ENCODE measurements around the gene PTPRQ.

Gene PTPRQ

DNA sequence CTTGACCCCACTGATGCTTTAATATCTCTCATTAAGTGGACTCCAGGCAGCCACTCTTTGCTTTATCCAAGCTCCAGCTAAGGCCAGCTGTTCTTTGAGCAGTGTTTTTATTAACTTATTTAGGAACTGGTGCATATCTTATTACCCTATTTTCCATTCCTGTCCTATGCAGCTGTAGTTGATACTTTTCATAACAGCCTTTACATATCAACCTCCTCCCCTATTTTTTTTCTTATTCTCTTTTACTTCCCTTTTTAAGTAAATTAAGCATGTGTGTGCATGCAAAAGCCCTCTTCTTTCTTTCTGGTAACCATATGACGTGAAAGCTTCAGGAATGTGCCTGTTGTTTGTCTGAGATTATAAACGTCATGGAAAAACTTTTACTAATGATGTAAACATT lies 121.2 kb downstream of the PTPRQ start:
- DNase-seq (ENCODE audit: low spot score), result no peak

DNA sequence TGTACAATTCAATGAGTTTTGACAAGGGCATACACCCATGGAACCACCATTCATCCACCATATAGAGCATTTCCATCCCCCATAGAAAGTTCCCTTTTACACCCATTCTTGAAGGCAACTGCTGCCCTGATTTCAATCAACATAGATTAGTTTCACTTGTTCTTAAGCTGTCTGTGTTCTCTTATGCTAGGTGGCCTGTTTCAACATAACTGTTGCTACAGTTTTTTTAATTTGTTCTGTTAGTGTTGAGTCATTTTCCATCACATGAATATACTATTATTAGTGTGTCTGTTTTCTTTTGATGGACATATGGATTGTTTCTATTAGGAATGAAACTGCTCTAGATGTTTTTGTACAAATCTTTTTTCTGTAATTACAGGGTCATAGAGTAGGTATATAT lies 123.4 kb downstream of the PTPRQ start:
- DNase-seq (ENCODE audit: low spot score), result peak; percentile 10

DNA sequence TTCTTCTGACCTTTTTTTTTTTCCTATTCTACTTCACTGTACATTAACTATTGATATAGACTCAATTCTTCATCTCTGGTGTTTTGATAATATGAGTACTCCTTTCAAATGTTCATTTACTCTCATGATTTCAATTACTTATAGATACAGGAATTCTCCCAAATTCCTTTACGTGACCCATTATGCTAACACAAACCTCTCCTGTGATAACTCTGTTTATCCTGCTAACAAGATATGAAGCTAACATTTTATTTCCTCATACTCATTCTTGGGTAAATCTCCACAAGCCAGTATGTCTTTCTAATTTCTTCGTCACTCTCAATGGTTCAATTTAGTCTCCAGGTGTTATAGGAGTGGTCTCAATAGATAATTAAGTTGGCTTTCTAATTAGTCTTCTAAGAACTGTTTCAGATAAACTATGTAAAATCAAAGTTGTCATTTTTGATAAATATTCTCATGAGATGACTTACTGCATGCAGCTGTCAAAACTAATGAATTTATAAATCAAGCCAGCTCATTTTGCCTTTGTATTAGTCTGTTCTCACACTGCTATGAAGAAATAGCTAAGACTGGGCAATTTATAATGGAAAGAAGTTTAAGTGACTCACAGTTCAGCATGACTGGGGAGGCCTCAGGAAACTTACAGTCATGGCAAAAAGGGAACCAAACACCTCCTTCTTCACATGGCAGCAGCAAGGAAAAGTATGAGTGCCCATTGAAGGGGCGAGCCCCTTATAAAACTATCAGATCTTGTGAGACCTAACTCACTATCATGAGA lies 132.8 kb downstream of the PTPRQ start:
- no peak for DNase-seq (ENCODE audit: low spot score)

DNA sequence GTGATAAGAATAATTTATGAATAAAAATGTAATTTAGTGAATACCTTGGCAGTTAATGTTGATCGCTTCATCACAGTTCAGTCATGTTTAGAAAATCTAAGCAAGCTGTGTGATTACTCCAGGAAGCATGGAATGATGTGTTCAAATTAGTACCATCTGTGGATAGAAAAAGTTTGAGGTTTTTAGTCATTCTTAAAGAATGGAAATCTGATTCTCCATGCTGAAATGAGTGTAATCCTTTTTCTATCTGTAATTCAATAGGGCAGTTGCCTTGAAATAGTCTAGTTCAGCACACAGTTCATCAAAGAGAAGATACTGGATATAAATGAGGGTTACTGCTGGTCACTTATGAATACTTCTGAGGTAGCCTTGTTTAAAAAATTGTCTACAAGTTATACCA lies 136.2 kb downstream of the PTPRQ start:
- peak; percentile 80 for DNase-seq (ENCODE audit: low spot score)

DNA sequence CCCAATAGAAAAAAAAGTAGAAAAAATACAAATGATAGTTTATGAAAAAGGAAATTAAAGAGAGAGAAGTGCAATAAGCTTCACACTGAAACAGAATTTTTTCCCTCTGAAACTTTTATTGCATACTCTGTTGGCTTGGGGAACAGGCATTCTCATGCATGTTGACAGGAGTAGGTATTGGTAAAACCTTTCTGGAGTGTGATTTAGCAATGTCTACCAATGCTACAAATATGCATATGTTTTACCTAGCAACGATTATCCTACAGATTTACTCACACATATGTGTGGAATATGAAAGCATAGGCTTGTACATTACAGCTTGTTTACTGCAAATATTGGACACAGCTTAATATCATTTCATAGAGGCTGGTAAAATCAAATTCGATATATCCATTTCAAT lies 137.7 kb downstream of the PTPRQ start:
- no peak for DNase-seq (ENCODE audit: low spot score)

DNA sequence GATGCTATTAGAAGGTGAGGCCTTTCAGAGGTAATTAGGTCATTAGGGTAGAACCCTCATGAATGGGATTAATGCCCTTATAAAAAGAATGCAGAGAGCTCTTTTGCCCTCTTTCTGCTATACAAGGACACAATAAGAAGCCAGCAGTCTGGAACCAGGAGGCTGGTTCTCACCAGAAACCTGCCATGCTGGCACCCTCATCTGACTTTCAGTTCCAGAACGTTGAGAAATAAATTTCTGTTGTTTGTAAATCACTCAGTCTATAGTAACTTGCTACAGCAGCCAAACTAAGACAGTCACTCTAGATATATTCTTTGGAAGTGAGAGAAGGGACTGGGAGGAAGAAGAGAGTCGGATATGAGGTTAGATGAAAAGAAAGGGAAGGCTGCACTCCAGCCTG lies 138.4 kb downstream of the PTPRQ start:
- no peak for DNase-seq (ENCODE audit: low spot score)

DNA sequence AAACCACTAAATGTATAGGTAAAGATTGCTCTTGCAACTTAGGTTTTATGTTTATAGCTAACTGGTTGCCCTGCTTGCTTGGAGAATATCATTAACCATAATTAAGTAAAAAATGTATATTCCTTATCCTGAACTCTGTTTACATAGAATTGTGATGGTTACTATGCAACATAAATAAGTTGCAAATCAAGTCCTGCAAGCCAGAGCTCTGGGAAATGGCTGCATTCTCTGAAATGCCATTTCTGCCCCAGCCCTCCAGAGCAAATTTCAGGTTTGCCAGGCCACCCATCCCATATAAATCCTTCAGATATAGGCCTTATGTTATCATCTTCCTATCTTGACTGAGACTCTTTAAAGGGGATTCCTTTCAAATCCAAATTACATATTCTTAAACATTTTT lies 145.0 kb downstream of the PTPRQ start:
- DNase-seq (ENCODE audit: low spot score), result no peak

DNA sequence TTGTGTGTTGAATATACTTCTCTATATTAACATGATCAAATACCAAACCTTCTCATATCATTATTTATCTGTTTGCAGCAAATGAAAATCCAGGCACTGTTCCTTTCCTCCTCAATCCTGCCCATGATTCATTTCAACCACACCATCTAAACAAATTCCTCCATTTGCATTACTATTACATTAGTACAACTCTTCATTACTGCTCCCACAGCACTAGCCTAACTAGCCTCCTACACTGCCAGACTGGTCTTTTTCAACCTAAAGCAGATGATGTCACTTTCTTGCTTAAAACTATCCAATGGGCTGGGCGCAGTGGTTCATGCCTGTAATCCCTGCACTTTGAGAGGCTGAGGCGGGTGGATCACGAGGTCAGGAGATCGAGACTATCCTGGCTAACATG lies 146.1 kb downstream of the PTPRQ start:
- no peak for DNase-seq (ENCODE audit: low spot score)

DNA sequence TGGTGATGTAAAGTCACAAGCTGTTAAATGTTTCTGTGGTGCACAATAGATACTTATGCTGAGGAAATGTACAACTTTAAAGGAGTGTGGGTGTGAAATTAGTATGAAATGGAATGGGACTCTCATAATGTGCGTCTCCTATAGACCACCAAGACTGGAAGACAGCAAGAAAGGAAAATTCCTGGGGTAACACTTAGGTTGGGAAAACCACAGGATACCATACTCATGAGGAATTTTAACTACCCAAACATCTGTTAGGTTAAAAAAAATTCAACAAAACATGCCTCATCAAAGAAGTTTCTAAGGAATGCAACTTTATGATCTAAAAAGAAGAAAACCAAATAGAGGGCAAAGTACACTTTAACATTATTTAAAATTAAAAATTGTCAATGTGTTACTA lies 149.7 kb downstream of the PTPRQ start:
- peak; percentile 59 for DNase-seq (ENCODE audit: low spot score)

DNA sequence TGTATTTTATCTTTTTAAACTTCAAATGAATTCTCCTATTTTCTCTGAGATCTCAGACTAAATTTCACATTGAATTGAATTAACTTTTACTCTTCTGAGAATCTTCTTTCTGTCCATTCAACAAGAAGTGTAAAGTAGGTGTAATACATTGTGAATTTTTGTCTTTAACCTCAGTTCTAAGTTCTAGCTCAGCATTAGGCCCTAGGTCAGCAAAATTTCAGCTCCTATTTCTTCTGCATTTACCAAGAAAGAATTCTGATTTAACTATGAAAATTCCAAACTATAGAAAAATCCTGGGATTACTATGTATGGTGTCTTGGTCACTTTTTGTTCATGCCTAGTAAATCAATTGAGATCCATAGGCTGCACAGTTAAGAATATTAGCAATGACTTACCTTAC lies 152.5 kb downstream of the PTPRQ start:
- no peak for DNase-seq (ENCODE audit: low spot score)

DNA sequence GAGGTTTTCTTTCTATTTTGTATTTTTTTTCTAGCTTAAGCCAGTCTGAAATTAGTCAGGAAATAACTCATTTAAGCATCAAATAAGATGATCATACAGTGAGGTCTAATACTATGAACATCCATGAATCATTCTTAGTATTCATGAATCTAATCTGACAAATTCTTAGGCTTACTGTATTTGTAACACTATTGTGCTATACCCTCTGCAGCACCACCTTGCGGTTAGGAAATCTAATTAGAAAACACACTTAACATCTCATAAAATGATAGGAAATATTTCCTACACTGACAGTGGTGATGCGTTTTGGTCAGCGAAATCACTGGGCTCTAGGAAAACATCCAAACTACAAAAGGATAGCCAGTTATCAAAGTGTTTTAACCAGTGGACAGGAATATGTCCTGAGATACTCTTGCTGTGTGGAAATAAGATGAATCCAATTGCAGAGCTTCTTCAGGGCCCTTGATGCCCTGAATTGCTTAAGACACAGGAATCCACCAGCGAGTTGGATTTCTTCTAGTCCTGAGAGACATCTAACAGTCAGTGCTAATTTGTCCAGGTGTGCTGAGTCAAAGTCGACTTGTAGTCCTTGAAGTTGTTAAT lies 154.1 kb downstream of the PTPRQ start:
- no peak for DNase-seq (ENCODE audit: low spot score)

DNA sequence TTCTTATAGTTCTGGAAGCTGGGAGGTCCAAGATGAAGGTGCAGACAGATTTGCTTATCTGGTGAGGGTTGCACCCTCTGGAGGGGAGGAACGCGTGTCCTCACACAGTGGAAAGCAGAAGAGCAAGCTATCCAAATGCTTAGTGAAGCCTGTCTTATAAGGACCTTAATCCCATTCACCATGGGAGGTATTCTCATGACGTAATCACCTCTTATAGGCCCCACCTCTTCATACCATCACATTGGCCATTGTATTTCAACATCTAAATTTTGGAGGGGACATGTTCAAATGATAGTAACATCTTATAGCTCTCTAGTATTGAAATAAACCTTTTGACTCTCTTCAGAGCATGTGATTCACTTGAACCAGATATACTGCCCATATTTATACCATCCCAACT lies 158.4 kb downstream of the PTPRQ start:
- no peak for DNase-seq (ENCODE audit: low spot score)

DNA sequence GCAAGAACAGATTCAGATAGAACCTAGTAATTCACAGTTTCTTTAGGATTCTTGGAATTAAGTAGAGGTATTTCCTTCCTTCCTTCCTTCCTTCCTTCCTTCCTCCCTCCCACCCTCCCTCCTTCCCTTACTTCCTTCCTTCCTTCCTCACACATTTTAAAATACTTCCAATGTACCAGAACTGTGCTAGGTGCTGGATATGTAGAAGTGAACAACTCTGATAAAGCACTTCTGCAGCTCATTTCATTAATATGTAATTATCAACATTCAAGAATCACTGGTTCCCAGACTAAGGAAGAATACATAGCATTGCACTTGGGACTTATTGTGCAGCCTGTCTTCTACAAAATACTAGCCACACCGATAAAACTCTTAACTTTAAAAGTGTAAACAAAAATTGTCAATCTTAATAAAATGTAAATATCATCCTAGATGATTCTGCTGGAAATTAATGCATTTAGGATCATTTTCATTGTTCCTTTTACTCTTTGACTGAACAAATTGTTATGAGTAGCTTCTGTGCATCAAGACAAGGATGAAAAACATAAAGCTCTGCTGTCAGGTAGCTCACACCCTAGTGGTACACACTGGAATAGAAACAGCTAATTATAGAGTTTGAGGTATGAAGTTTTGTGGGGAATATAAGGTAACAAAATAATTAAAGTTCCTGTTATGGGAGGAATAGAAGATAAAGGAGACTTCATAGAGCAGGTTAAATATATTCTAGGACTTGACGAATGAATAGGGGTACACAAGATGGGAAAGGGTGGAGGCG lies 163.5 kb downstream of the PTPRQ start:
- no peak for DNase-seq (ENCODE audit: low spot score)

DNA sequence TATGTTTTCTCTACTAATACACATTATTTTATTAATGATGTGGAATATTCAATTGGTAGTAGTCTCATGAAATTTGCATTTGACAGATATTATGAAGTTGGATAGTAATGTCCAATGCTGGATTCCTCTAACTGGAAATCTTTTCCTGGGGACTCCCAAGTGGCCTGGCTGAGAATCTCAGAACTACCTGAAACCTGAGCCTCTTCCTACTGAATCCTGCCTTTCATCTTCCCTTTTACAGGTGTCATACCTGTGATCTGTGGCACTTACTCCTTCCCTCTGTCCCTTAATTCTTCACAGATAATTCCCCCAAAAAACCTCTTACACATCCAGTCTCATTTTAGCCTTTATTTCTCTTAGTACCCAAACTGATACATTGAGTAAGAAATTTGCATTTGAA lies 173.7 kb downstream of the PTPRQ start:
- no peak for DNase-seq (ENCODE audit: low spot score)

DNA sequence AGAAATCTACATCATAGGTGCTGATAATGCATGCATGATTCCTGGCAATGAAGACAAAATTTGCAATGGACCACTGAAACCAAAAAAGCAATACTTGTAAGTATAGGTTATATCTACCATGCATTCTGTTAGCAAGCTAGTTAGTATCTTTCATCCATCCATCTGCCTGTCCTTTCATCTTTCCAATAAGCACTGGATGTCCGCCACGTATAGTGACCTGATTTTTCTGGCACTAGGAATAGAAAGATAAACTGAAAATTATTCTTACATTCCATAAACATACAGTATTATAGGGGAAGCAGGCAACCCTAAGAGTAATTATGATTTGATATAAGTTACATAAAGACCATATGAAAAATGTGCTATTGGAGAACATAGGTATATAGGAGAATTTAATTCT lies 176.2 kb downstream of the PTPRQ start:
- DNase-seq (ENCODE audit: low spot score), result no peak

DNA sequence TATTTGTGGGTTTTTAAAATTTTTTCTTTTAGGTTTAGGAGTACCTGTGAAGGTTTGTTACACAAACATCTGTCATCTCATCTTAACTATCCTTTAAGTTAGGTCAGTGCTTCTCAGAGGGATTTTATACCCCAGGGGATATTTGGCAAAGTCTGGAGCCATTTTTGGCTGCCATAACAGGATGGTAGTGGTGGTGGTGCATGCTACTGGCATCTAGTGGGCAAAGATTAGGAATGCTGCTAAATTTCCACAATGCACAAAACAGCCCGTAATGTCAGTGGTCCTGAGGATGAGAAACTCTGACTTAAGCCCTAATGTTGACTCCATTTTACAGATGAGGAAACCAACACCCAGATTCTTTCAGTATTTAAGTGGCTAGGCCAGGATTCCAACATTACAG lies 178.2 kb downstream of the PTPRQ start:
- DNase-seq (ENCODE audit: low spot score), result no peak

DNA sequence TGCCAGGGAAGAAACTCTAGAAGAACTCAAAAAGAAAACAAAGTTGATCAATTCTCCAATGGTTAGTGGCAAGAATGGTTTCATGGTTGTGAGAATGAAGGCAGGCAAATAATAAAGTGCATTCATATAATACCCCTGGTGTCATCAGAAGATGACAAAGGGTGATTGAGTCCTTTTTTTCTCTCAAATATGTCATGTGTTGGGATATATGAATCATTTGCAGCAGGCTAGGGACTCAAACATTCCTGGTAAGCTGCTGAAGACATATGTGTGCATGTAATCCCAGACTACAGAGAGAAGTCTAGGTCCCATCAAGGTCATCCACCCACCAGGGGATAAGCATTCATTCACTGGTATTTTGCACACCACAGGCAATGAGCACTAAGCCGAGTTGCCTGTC lies 181.0 kb downstream of the PTPRQ start:
- no peak for DNase-seq (ENCODE audit: low spot score)

DNA sequence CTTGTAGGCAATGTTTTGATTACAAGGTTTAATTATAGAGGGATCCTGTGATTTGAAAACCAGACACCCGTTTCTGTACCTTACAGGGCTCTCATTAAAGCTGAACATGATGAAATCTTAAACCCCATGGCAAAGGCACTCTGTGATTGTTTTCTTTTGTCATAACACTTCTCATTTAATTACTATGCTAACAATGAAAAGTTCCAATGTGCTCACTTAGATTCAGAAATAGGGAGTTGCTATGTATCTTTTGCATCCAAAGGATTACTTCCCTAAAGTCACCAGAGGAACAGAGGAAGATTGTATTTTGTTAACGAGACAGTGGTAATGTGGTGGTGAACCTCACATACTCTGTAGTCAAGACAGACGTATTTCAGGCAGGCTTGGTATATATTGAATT lies 181.9 kb downstream of the PTPRQ start:
- DNase-seq (ENCODE audit: low spot score), result no peak

DNA sequence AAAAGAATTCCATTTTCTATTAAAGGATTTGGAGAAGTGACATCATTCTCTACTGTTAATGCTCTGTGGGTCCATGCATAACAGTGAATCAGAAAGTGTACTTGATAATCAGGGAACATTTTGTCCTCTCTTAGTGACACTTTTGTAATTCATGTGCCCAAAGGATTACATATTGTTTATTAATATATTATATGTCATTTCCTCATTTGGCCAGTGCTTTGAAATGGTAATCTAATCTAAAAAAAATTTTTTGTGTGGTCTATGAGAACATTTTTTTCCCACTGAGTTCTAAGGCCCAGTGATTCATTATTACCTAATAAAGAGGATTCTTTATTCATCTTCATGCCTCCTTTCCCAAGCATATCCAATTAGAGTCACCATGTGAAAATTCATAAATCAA lies 183.7 kb downstream of the PTPRQ start:
- peak; percentile 34 for DNase-seq (ENCODE audit: low spot score)

DNA sequence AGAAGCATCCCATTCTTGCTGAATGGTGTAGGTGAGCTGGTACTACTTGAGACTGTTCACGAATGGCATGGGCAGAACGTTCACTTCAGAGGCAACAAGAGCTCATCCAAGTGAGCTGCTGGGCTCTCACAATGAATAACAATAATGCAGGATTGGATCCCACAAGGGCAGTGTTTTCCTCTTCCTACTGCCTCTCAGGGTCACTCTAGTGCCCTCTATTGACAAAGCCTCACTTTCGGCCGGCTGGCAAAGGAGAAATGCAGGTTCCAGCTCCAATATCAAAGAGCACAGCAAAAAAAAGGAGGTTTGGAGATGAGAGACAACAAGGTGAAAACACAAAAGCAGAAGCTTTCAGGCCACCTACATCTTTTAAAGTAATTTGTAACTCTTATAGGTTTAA lies 188.8 kb downstream of the PTPRQ start:
- no peak for DNase-seq (ENCODE audit: low spot score)

DNA sequence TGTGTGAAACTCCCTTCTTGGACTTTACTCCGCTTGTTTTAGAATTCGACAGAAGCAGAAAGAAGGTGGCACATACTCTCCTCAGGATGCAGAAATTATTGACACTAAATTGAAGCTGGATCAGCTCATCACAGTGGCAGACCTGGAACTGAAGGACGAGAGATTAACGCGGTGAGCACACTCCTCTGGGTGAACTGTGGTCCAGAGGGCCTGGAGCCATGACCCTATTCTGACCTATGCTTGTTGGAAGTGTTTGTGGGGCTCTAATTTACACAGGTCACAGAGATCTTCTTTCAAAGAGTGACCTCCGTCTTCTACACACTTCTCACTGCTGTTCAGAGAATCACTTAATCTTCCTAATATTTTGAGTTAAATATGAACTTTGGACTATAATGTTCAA lies 190.9 kb downstream of the PTPRQ start:
- DNase-seq (ENCODE audit: low spot score), result no peak

DNA sequence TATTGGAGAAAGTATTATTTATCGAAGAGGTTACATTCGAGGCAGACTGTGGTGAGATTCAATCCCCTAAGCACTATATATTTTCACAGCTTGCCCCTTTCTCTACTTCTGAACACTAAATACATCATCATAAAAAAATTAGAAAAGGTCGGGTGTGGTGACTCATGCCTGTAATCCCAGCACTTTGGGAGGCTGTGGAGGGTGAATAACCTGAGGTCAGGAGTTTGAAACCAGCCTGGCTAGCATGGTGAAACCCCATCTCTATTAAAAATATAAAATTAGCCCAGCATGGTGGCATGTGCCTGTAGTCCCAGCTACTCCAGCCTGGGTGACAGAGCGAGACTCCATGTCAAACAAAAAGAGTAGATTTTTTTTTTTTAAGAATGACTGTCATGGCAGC lies 192.8 kb downstream of the PTPRQ start:
- no peak for DNase-seq (ENCODE audit: low spot score)

DNA sequence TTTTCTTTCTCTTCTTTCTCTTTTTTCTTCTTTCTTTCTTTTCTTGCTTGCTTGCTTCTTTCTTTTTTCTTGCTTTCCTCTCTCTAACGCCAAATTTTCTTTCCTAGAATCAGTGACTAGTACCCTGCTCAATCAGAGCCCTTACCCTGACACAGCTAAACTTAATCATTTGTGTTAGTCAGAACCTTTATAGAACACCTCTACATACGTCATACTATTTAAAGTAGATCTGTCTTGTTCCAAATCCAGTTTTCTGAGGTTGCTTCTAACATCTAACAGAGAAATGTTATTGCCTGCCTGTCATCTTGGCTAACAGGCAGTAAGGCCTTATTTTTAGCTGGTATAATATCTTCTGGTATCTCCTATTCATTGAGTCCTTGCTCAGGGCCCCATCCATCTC lies 197.9 kb downstream of the PTPRQ start:
- DNase-seq (ENCODE audit: low spot score), result no peak

Measured in GM03348 (cell line).